Stimulated activated CD4-positive, alpha-beta T cell treated with anti-CD3 and anti-CD28 coated beads, Interleukin-2, amount 100 ng/mL, for 24 hours (primary cell): Measurements from ENCODE around the gene NAIP.
"Not testable (repeated sequence)": the region's sequence is repeated elsewhere in the genome, so short reads cannot be mapped to it uniquely, and the experiment has no call there.

ENCODE experiments used
- DNase-seq, 2 donors: peaks; one replicate each; pipeline ENCODE4 v3.0.0-alpha.2; 2020

The NAIP gene, protein sequence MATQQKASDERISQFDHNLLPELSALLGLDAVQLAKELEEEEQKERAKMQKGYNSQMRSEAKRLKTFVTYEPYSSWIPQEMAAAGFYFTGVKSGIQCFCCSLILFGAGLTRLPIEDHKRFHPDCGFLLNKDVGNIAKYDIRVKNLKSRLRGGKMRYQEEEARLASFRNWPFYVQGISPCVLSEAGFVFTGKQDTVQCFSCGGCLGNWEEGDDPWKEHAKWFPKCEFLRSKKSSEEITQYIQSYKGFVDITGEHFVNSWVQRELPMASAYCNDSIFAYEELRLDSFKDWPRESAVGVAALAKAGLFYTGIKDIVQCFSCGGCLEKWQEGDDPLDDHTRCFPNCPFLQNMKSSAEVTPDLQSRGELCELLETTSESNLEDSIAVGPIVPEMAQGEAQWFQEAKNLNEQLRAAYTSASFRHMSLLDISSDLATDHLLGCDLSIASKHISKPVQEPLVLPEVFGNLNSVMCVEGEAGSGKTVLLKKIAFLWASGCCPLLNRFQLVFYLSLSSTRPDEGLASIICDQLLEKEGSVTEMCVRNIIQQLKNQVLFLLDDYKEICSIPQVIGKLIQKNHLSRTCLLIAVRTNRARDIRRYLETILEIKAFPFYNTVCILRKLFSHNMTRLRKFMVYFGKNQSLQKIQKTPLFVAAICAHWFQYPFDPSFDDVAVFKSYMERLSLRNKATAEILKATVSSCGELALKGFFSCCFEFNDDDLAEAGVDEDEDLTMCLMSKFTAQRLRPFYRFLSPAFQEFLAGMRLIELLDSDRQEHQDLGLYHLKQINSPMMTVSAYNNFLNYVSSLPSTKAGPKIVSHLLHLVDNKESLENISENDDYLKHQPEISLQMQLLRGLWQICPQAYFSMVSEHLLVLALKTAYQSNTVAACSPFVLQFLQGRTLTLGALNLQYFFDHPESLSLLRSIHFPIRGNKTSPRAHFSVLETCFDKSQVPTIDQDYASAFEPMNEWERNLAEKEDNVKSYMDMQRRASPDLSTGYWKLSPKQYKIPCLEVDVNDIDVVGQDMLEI (N-terminal part only)

DNA sequence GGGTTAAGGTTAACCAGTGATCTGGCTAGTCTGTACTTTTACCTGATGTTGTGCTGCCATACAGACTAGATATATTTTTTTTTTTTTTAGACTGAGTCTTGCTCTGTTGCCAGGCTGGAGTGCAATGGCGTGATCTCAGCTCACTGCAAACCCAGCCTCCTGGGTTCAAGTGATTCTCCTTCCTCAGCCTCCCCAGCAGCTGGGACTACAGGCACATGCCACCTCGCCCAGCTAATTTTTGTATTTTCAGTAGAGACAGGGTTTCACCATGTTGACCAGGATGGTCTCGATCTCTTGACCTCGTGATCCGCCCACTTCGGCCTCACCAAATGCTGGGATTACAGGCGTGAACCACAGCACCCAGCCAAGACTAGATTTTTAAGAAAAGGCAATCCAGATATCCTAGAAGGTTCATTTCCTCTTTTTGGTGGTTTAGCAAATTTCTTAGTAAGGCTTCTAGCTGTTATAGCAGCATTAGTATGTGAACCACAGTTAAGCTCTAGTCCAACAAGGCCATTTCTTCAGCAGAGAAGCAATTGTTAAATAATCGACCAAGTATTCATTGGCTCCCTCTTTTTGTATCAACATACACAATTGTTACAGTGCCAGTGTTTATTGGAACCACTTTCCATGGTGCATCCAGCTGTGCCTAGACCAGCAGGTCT lies at the start of gene NAIP:
Gene NAIP, minus strand, starts transcription at position 51 of the 665 bp plus-strand sequence. CDS start 12,424 bp downstream, outside the sequence.
- not testable (repeated sequence) for DNase-seq

DNA sequence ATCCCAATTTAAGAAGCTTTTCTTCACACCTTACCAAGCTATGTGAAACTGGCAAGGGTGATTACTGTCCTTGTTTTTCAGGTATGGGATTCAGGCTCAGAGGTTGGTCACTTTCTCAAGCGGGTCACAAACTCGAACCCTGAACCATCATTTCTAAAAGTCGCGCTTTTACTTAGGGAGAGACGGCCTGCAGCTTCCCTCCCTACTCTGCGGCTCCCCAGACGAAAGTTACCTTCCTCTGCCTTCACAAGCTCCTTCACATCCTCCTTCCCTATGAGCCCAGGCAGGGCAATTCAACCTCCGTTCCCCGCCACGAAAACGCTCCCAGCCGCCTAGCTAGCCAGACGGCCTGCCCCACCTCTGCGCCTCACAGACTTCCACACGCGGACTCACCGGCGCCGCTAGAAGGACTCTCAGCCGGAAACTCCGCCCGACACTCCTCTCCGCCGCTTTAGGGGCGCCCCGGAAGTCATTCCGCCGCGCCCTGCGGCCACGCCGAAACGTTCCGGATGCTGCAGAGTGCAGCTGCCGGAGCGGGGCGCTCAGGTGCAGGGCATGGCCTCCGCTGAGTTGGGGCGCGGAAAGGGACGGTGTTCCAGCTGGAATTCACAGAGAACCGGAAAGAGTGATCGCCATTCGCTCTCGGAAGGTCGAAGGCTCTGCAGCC lies 42.3 kb upstream of the NAIP start, which contains the start of gene GTF2H2:
Gene GTF2H2, minus strand, starts transcription at position 415 of the 667 bp plus-strand sequence. CDS start 4,913 bp downstream, outside the sequence.
- not testable (repeated sequence) for DNase-seq

DNA sequence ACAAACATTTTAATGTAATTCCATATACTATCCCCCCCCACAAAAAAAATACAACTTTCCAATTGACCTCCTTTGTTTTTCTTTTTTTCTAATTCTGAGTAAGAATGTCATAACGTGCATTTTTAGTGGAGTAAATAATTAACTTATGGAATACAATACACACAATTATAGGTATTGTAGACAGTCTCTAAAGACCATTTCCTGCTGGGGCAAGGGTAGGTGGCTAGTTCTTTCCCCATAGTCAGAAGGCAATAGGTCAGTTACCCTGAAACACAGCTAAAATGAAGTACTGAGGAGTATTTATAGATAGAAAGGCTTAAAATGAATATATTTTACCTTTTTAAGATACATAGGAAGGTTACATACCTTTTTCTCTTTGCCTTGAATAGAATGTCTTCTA lies 36.2 kb upstream of the NAIP start:
- DNase-seq, result not testable (repeated sequence)

DNA sequence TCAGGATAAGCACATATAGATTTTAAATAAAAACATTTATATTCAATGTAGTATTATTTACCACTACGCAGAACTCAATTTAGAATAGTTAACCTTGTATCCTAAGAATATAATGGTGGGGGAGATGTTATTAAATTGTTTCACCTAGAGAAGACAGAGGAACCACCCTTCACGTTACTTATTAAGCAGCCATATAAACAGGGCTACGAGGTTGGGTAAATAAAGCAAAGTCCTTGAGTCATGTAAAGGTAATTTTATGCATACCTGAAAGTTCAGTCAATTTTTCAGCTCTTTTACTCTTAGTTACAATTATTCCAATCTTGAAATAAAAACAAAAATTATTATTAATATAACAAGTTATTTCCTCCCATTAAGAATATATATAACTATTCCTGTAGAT lies 34.3 kb upstream of the NAIP start:
- not testable (repeated sequence) for DNase-seq

DNA sequence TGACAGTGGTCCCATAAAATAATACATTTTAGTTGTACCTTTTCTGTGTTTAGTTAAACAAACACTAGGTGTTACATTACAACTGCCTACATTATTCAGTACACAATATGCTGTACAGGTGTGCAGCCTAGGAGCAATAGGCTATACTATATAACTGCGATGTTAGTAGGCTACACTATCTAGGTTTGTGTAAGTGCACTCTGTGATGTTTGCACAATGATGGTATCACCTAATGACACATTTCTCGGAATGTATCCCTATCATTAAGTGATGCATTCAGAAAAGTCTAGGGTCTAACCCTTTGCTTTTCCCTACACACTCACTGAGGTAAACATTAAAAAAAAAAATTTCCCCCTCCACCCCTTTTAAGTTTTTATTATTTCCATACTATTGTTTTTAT lies 19.7 kb upstream of the NAIP start:
- not testable (repeated sequence) for DNase-seq

DNA sequence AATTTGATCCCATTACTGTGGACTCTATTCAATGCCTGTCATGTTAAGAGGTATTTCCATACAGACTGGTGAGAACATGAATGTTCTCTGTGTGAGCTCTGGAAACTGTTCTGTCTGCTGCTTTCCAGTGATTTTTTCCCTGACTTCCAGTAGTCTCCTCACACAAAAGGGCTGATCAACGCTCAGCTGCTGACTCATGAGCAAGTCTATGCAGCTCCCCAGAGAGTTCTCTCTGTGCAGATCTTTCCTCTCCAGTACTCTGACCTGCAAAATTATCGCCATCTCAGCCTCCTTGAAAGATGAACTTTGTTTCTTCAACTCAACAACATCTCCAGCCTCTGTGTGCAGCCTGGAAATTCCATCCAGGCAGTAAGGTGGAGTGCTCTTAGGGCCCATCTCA lies 19.0 kb upstream of the NAIP start:
- not testable (repeated sequence) for DNase-seq

DNA sequence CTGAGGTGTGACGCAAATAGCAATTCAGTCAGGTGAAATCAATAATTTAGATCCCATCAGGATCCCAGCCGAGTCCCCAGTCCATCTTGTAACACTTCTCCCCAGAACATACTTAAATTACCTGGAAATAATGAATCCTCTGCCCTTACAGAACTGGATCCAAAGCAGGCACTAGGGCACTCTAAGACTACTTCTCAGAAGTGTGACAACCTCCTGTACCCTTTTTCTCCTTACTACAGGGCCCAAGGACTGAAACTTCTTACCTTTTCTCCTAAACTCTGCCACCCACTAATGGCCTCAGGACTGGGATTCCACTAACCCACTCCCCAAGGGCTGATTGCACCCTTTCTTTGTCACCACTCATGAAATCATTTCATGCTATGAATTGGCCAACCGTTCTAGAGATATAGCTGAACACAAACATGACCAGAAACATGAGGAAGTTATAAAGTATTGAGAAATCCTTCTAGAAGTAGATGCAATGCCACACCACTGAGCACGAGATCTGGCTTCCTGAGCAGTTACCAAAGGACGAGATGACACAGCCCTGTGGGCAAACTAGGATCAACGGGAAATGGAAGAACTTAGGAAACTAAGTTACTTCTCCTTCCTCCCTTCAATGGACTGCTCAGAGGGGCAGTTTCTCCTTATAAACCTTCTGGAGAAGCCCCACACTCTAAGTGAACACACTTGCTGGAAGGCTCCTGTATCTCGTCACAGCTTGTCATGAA lies 6.1 kb upstream of the NAIP start:
- DNase-seq, result not testable (repeated sequence)

DNA sequence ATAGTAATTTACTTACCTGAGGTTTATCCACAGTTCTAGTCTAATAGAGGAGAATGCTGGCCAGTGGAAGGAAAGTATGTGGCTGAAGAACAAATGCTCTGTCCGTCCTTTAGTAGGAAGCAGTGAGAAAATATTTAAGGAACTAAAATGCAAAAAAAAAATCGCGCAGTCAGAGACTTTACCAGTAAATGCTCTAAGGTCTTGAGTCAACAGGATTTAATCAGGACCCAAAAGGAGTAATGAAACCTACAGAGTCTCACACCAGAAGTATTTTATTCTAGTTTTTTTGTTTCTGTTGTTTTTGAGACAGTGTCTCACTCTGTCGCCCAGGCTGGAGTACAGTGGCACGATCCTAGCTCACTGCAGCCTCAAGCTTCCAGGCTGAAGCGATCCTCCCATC lies 4.5 kb downstream of the NAIP start:
- DNase-seq, result not testable (repeated sequence)

DNA sequence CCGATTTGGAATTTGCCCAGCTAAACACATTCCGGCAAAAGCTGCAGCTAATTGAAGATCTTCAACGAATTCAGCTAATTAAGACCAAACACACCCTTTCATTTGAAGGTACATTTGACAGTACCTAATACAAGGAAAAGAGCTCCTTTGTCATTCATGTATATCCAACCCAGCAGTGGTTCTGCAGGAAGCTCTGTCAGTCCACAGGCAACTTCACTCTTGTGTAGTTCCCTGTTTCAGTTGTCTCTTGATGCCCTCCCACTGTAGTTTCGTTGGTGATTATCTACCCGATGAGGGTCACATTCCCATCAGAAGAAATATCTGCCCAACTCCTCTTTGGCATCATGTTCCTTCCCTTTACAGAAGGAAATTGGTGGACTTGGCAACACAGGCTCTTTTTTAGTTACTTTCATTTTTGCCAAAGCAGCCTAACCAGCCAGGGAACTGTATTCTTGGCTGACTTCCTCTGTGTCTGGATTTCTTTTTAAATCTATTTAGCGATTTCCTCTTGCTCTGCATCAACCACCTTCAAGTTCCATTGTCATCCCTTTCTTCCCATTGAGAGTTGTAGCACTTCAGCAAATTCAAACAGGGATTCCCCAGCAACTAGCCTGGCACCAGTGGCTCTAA lies 6.6 kb downstream of the NAIP start:
- not testable (repeated sequence) for DNase-seq

DNA sequence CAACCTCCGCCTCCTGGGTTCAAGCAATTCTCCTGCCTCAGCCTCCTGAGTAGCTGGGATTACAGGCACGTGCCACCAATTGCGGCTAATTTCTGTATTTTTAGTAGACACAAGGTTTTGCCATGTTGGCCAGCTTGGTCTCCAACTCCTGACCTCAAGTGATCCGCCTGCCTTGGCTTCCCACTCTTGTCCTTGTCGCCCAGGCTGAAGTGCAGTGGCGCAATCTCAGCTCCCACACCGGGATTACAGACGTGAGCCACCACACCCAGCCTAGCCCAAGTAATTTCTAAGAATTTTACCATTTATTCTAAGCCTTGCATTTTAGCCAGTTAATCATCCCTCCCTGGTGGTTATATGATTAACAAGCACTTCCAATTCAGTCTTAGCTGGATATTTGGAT lies 11.0 kb downstream of the NAIP start:
- no peak for DNase-seq

DNA sequence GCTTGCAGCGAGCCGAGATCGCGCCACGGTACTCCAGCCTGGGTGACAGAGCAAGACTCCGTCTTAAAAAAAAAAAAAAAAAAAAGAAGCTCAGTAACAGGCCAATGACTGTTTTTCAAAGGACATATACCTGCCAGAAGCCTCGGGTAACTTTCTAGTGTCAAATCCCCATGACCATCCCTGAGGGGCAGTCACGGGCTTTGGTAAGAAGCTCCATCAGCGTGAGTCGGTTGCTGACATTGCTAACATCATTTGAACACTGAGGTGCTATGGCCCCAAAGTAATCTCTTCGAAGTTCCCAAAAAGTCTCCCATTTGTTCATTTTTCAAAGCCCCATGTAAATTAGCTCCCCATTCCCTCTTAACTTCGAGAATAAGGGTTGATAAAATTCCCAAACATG lies 11.6 kb downstream of the NAIP start:
- DNase-seq, result no peak

DNA sequence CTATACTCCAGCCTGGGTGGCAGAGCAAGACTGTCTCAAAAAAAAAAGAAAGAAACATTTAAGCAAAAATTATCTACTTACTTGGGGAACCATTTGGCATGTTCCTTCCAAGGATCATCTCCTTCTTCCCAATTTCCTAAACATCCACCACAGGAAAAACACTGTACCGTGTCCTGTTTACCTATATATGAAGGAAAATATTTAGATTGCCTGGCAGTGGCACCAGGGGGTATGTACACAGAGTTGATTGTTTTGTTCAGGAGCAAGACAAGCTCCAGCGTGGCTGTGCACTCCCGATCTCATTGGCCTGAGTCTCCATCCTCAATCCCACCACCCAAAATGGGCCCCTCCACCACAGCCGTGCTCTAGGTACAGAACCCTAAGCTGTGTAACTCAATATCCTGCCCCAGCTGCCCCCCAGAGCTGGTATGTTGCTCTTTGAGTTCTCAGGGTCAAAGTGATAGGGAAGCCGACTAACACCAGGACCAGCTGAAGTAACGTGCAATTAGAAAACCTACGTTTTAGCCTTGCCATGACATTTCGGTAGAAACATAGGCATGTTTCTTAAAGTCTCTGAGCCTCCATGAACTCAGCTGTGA lies 13.8 kb downstream of the NAIP start:
- no peak for DNase-seq

DNA sequence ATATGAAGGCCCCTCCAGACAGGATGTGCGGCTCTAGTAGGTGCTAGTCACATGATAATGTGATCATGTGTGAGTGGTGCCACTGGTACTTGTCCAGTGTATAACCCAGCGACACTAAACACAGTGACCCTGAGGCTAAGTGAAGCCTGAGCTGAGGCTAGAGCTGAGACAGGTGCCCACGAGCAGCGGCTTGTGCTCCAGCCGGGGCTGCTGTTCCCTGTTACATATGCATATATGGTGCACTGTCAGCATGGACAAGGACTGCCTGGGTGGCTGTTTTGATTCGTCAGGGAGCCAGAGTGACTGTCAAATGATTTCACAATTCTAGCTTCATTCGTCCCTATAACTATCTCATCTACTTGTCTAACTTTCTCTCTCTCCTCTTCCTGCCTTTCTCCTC lies 18.2 kb downstream of the NAIP start:
- not testable (repeated sequence) for DNase-seq

DNA sequence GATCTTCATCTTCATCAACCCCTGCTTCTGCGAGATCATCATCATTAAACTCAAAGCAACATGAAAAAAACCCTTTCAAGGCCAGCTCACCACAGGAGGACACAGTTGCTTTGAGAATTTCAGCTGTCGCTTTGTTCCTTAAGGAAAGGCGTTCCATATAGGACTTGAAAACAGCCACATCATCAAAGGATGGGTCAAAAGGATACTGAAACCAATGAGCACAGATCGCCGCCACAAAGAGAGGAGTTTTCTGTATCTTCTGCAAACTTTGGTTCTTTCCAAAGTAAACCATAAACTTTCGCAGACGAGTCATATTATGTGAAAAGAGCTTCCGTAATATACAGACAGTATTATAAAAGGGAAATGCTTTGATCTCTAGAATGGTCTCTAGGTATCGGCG lies 40.3 kb downstream of the NAIP start:
- not testable (repeated sequence) for DNase-seq

DNA sequence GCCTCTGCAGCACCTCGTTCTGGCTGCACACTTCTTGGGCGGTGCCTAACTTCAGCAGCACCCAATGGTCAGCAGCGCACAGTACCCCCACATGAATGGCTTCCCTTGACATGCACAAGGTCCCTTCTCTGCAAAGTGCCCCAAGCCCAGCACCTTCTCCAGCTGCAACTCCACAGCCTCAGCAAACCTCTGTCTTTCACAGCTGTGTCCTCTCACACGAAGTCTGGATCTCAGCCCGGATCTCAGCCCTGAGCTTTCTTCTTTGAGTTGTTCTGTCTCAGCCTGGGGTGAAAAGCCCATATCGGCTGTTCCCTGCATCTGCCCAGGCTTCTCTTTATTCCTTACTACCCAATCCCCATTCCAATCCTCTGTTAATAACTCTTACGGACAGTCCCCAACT lies 57.9 kb downstream of the NAIP start:
- not testable (repeated sequence) for DNase-seq

DNA sequence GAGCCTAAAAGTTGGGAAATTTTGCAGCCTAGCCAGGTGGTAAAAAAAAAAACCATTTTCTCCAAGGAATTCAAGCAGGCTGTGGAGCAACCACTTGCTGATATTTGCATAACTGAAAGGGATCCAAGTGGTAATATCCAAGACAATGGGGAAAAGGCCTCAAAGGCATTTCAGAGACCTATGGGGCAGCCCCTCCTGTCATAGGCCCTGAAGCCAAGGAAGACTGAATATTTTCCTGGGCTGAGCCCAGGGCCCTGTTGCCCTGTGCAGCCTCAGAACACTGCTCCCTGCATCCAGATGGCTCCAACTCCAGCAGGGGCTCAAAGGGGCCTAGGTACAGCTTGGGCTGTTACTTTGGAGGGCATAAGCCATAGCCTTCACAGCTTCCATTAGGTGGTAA lies 60.6 kb downstream of the NAIP start:
- DNase-seq, result not testable (repeated sequence)

DNA sequence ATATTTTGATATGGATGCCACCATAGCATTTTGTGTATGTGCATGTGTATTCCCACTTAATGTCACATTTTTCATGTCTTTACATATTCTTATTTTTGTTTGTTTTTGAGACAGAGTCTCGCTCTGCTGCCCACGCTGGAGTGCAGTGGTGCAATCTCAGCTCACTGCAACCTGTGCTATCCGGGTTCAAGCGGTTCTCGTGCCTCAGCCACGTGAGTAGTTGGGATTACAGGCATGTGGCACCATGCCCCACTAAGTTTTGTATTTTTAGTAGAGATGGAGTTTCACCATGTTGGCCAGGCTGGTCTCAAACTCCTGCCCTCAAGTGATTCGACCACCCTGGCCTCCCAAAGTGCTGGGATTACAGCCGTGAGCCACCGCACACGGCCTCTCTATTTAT lies 72.1 kb downstream of the NAIP start:
- DNase-seq, result not testable (repeated sequence)

DNA sequence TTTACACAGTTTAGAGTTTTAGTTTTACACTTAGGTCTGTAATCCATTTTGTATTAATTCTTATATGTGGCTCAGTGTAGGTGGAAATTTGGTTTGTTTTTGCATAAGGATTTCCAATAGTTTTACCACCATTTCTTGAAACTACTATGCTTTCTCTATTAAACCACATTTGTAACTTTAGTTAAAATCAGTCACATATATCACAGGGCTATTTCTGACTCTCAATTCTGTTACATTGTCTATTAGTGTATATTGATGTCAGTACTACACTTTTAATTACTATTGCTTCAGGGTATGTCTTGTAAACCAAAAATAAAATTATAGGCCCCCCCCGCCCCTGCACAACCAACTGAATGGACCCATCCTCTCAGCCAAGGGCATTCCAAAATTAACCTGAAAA lies 92.6 kb downstream of the NAIP start:
- DNase-seq, result not testable (repeated sequence)

DNA sequence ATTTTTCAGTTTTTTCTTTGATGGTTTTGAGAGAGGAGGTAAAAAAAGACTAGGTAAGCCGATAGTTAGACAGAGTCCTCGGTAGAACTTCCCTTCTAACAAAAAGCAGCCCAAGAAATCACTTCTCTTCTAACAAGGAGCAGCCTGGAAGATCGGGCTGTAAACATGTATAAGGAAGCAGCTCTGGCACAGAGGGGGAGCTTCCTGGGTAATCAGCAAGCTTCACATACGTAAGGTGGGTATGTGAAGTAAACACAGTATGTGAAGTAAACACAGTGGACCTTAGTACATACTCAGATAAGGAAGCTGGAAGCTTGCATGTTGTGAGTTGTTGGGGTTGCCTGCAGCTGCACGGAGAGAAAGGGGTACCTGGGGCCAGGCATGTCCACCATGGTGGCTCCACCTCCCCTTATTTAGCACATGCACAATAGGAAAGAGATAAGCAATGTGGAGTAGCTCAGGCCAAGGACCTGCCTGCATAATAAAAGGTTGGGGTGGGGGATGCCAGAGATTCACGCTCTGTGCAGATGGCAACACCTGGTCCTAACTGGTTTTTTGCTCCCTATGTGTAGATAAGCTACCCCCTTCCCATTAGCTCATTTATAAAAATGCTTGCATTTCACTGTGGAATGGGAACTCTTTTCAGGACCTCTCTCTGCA lies 93.3 kb downstream of the NAIP start:
- DNase-seq, result not testable (repeated sequence)

DNA sequence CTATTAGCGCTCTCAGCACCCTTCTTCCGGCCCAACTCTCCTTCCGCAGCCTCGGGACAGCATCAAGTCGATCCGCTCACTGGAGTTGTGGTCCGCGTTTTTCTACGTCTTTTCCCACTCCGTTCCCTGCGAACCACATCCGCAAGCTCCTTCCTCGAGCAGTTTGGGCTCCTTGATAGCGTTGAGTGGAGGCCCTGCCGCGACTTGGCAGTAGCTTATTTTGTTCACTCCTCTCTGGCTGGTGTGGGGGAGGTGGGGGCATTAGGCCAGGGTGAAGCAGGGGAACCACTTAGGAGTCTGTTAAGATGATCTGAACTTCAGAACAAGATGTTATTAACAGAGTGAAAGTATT lies 100.0 kb downstream of the NAIP start:
- DNase-seq, result not testable (repeated sequence)
